Calu3 (cell line): ENCODE data around the gene ZBTB20. TPM values are rescaled to one million over a fixed set of nuclear protein-coding genes. Genes with fewer than 3 reads are reported as not detected.

ENCODE experiments used
- BruUV-seq: library from RNA; stranded (reverse); fragments of 400-500 nt; replicated peaks from 2 replicates; lab custom pipeline; 2021; lab: Mats Ljungman, UMichigan
- CTCF ChIA-PET: fragments of 300-600 bp; sonication (Branson Sonifier 250); formaldehyde crosslinking; loops from one replicate; lab custom pipeline; 2022; ENCODE audit warnings: antibody characterized with exemption; lab: Charles Lee
- DNase-seq: peaks from one replicate; pipeline ENCODE4 v3.0.0; 2022
- H3K27ac Mint-ChIP-seq: one replicate; pipeline ENCODE4 v1.8.0; 2022; ENCODE audit warnings: mixed read lengths; ENCODE audit not compliant: unreplicated experiment
- H3K27me3 Mint-ChIP-seq: one replicate; pipeline ENCODE4 v1.8.0; 2022; ENCODE audit warnings: mixed read lengths; ENCODE audit not compliant: unreplicated experiment
- H3K36me3 Mint-ChIP-seq: one replicate; pipeline ENCODE4 v1.8.0; 2022; ENCODE audit warnings: mild to moderate bottlenecking, moderate library complexity, mixed read lengths; ENCODE audit not compliant: insufficient read depth, unreplicated experiment
- H3K4me1 Mint-ChIP-seq: one replicate; pipeline ENCODE4 v1.8.0; 2022; ENCODE audit warnings: mild to moderate bottlenecking, low read depth, mixed read lengths; ENCODE audit not compliant: unreplicated experiment
- H3K4me3 Mint-ChIP-seq: one replicate; pipeline ENCODE4 v1.8.0; 2022; ENCODE audit warnings: mild to moderate bottlenecking, low read depth, moderate library complexity, mixed read lengths; ENCODE audit not compliant: unreplicated experiment
- H3K9me3 Mint-ChIP-seq: one replicate; pipeline ENCODE4 v1.8.0; 2022; ENCODE audit warnings: low read depth, mixed read lengths; ENCODE audit not compliant: unreplicated experiment
- CTCF ChIP-seq: fragments of 200-600 bp; IDR thresholded peaks from one replicate; pipeline ENCODE4 v1.8.0; 2022; ENCODE audit warnings: antibody characterized with exemption; ENCODE audit not compliant: unreplicated experiment
- intact Hi-C: fragments of 100-400 bp; cut with micrococcal nuclease; formaldehyde crosslinking; loops from one replicate; pipeline ENCODE4 v1.10.0; 2022; ENCODE audit not compliant: unreplicated experiment
- total RNA-seq: library from RNA; stranded (reverse); gene quantifications from 2 replicates; pipeline ENCODE4 v1.2.3, GENCODE V29; 2022

ZBTB20 gene
- total RNA-seq, 1 experiment from 2014 or later, result 24.1 TPM

GRCh38 chr3:114707252-114707860, 439.7 kb downstream of the ZBTB20 start:
- H3K4me3 Mint-ChIP-seq, result no peak overlapping the region
- no peak for TF ChIP-seq CTCF
- DNase-seq, result no peak
- H3K36me3 Mint-ChIP-seq, result no peaks in the 10 kb centered on the region
- H3K27me3 Mint-ChIP-seq, result no peaks in the 10 kb centered on the region
- peak overlapping the region; percentile 56 for H3K27ac Mint-ChIP-seq
- intact Hi-C loops, result loop anchor here (5.0 kb wide), 1 partner anchor 80 kb away; no protein-coding TSS in a partner anchor
- H3K4me1 Mint-ChIP-seq, result peaks cover 44% of the 10 kb centered on the region
- no peaks in the 10 kb centered on the region for H3K9me3 Mint-ChIP-seq
- BruUV-seq, result no TSS peak
- CTCF ChIA-PET, result no interaction called here

GRCh38 chr3:114706591-114707232, 440.4 kb downstream of the ZBTB20 start:
- Mint-ChIP-seq H3K9me3 (no peaks in the 10 kb centered on the region), H3K4me3 (peak overlapping the region; percentile 42), H3K4me1 (peaks cover 44% of the 10 kb centered on the region), H3K27ac (peak overlapping the region; percentile 56), H3K27me3 (no peaks in the 10 kb centered on the region), H3K36me3 (no peaks in the 10 kb centered on the region)
- no TSS peak for BruUV-seq
- no peak for TF ChIP-seq CTCF
- CTCF ChIA-PET, result no interaction called here
- peak; percentile 37 for DNase-seq
- intact Hi-C loops, result loop anchor here (5.0 kb wide), 1 partner anchor 79 kb away; no protein-coding TSS in a partner anchor

- CTCF ChIA-PET, result interaction anchor here (0.7 to 1.0 kb wide), 2 partner anchors 13 to 300 kb away, joined by 4 to 5 read pairs; no protein-coding TSS in a partner anchor
- intact Hi-C loops, result no loop called here
- no peak for TF ChIP-seq CTCF
- no peaks in the 10 kb centered on the region for H3K27me3 Mint-ChIP-seq
- H3K4me1 Mint-ChIP-seq, result peaks cover 9% of the 10 kb centered on the region
- no peak overlapping the region for H3K4me3 Mint-ChIP-seq
- no peaks in the 10 kb centered on the region for H3K36me3 Mint-ChIP-seq
- H3K27ac Mint-ChIP-seq, result no peak overlapping the region
- BruUV-seq, result no TSS peak
- no peaks in the 10 kb centered on the region for H3K9me3 Mint-ChIP-seq
- no peak for DNase-seq
Measured at GRCh38 chr3:114700637-114701234, 446.4 kb downstream of the ZBTB20 start.

GRCh38 chr3:114698146-114699105, 448.7 kb downstream of the ZBTB20 start:
- H3K4me3 Mint-ChIP-seq, result no peak overlapping the region
- DNase-seq, result no peak
- no peaks in the 10 kb centered on the region for H3K4me1 Mint-ChIP-seq
- no peak overlapping the region for H3K27ac Mint-ChIP-seq
- CTCF ChIA-PET, result no interaction called here
- no peaks in the 10 kb centered on the region for H3K27me3 Mint-ChIP-seq
- no peaks in the 10 kb centered on the region for H3K36me3 Mint-ChIP-seq
- no peaks in the 10 kb centered on the region for H3K9me3 Mint-ChIP-seq
- no peak for TF ChIP-seq CTCF
- intact Hi-C loops, result loop anchor here (1.0 kb wide), 1 partner anchor 171 kb away; no protein-coding TSS in a partner anchor
- no TSS peak for BruUV-seq
